Trophoblast cell (in vitro differentiated cells and primary cell): Measurements from ENCODE around the gene FAM78B.

Experiments used
- DNase-seq, 2 donors: peaks; one replicate each; pipeline ENCODE4 v3.0.0-alpha.2; 2016
- H2AFZ ChIP-seq: 2 replicates; pipeline ENCODE4 v1.6.1; 2013; ENCODE audit warnings: low read length, moderate library complexity, mild to moderate bottlenecking; ENCODE audit not compliant: insufficient read depth, poor library complexity
- H2AK5ac ChIP-seq: 2 replicates; pipeline ENCODE4 v1.6.1; 2013; ENCODE audit warnings: mild to moderate bottlenecking, low read length
- H2BK120ac ChIP-seq: 2 replicates; pipeline ENCODE4 v1.6.1; 2013; ENCODE audit warnings: low read length, mild to moderate bottlenecking, moderate library complexity; ENCODE audit not compliant: insufficient read depth, poor library complexity
- H2BK12ac ChIP-seq: 2 replicates; pipeline ENCODE4 v1.6.1; 2013; ENCODE audit warnings: mild to moderate bottlenecking, low read length, moderate library complexity
- H2BK5ac ChIP-seq: 2 replicates; pipeline ENCODE4 v1.6.1; 2013; ENCODE audit warnings: low read length, low read depth, moderate library complexity, mild to moderate bottlenecking; ENCODE audit not compliant: poor library complexity
- H3K14ac ChIP-seq: 2 replicates; pipeline ENCODE4 v1.6.1; 2013; ENCODE audit warnings: mild to moderate bottlenecking, low read length
- H3K18ac ChIP-seq: 2 replicates; pipeline ENCODE4 v1.6.1; 2013; ENCODE audit warnings: mild to moderate bottlenecking, low read length
- H3K23ac ChIP-seq: 2 replicates; pipeline ENCODE4 v1.6.1; 2013; ENCODE audit warnings: low read length
- H3K27ac ChIP-seq: 2 replicates; pipeline ENCODE4 v1.5.1; 2013; ENCODE audit warnings: low read depth, mild to moderate bottlenecking, inconsistent platforms, low read length, moderate library complexity
- H3K27me3 ChIP-seq: 2 replicates; pipeline ENCODE4 v1.6.1; 2013; ENCODE audit warnings: inconsistent platforms, mild to moderate bottlenecking, low read length, moderate library complexity; ENCODE audit not compliant: insufficient read depth
- H3K36me3 ChIP-seq, 2 experiments: 1 replicate in 1 of 2; 2 replicates in 1 of 2; pipeline ENCODE4 v1.6.1; 2013; ENCODE audit warnings: low read length in 2 of 2, mild to moderate bottlenecking in 2 of 2, moderate library complexity in 1 of 2; ENCODE audit not compliant: insufficient read depth in 2 of 2, control insufficient read depth in 1 of 2
- H3K4ac ChIP-seq: 2 replicates; pipeline ENCODE4 v1.6.1; 2013; ENCODE audit warnings: low read depth, mild to moderate bottlenecking, low read length, moderate library complexity
- H3K4me1 ChIP-seq, 2 experiments: 1 replicate in 1 of 2; 2 replicates in 1 of 2; pipeline ENCODE4 v1.6.1; 2013; ENCODE audit warnings: low read length in 2 of 2, mild to moderate bottlenecking in 2 of 2, moderate library complexity in 1 of 2; ENCODE audit not compliant: insufficient read depth in 2 of 2, control insufficient read depth in 1 of 2
- H3K4me2 ChIP-seq: 2 replicates; pipeline ENCODE4 v1.6.1; 2013; ENCODE audit warnings: inconsistent platforms, mild to moderate bottlenecking, low read length, moderate library complexity
- H3K4me3 ChIP-seq: 2 replicates; pipeline ENCODE4 v1.5.1; 2013; ENCODE audit warnings: mild to moderate bottlenecking, low read depth, low read length, inconsistent platforms
- H3K79me1 ChIP-seq: one replicate; pipeline ENCODE4 v1.6.1; 2013; ENCODE audit warnings: low read length
- H3K79me2 ChIP-seq: 2 replicates; pipeline ENCODE4 v1.6.1; 2013; ENCODE audit warnings: low read length, mild to moderate bottlenecking; ENCODE audit not compliant: control insufficient read depth, insufficient read depth, poor library complexity
- H3K9ac ChIP-seq: 2 replicates; pipeline ENCODE4 v1.6.1; 2013; ENCODE audit warnings: mild to moderate bottlenecking, low read length
- H3K9me3 ChIP-seq: 2 replicates; pipeline ENCODE4 v1.6.1; 2013; ENCODE audit warnings: low read depth, mild to moderate bottlenecking, control low read depth, inconsistent platforms, low read length; ENCODE audit not compliant: insufficient read depth
- H4K12ac ChIP-seq: 2 replicates; pipeline ENCODE4 v1.6.1; 2013; ENCODE audit warnings: low read depth, mild to moderate bottlenecking, low read length, moderate library complexity
- H4K8ac ChIP-seq: 2 replicates; pipeline ENCODE4 v1.6.1; 2013; ENCODE audit warnings: low read depth, mild to moderate bottlenecking, low read length, moderate library complexity
- H4K91ac ChIP-seq: one replicate; pipeline ENCODE4 v1.6.1; 2013; ENCODE audit warnings: low read depth, mild to moderate bottlenecking, low read length, moderate library complexity
- WGBS: extraction: QIAGEN DNeasy Blood & Tissue Kit; methylation state at CpG from one replicate; pipeline ENCODE4 v1.1.7; 2013; ENCODE audit warnings: missing lambda C conversion rate; ENCODE audit not compliant: insufficient read length, insufficient coverage; ENCODE audit errors: extremely low coverage; 5-methylcytosine and 5-hydroxymethylcytosine counted together

The FAM78B gene

DNA sequence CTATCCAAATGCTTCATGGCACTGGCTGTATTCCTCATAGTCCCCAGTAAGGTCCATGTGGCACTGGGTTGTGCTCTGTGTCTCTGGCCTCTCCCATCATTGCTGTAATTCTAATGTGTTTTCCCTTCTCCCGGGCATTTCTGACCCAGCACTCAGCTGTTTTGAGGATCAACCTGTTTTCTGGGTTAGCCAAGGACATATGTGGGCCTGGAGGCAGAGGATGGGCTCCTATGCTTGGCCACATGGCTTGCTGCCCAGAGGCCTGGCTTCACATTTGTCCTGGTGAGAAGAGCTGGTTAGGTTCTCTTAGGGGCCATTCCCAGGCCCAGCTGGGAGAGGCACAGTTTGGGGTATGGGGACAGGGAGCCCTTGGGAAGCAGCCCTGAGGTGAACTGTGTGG lies 103.1 kb downstream of the FAM78B start:
- H2BK120ac ChIP-seq = no peak overlapping the region
- H4K8ac ChIP-seq = no peak overlapping the region
- no peaks in the 10 kb centered on the region for H3K4me1 ChIP-seq
- H3K27me3 ChIP-seq = no peaks in the 10 kb centered on the region
- no peaks in the 10 kb centered on the region for H3K79me2 ChIP-seq
- no peak overlapping the region for H3K4me2 ChIP-seq
- H2AFZ ChIP-seq = no peak overlapping the region
- no peak overlapping the region for H3K4ac ChIP-seq
- no peak overlapping the region for H3K14ac ChIP-seq
- H4K91ac ChIP-seq = no peak overlapping the region
- WGBS = no CpG with 5 or more reads among the region's 1 CpG
- H3K4me3 ChIP-seq = no peak overlapping the region
- no peak overlapping the region for H4K12ac ChIP-seq
- no peak overlapping the region for H2BK12ac ChIP-seq
- no peaks in the 10 kb centered on the region for H3K36me3 ChIP-seq
- no peak overlapping the region for H3K23ac ChIP-seq
- H2BK5ac ChIP-seq = no peak overlapping the region
- H3K9me3 ChIP-seq = no peaks in the 10 kb centered on the region
- H3K18ac ChIP-seq = no peak overlapping the region
- H2AK5ac ChIP-seq = no peak overlapping the region
- H3K9ac ChIP-seq = no peak overlapping the region
- no peak overlapping the region for H3K27ac ChIP-seq
- no peak for DNase-seq
- no peaks in the 10 kb centered on the region for H3K79me1 ChIP-seq

DNA sequence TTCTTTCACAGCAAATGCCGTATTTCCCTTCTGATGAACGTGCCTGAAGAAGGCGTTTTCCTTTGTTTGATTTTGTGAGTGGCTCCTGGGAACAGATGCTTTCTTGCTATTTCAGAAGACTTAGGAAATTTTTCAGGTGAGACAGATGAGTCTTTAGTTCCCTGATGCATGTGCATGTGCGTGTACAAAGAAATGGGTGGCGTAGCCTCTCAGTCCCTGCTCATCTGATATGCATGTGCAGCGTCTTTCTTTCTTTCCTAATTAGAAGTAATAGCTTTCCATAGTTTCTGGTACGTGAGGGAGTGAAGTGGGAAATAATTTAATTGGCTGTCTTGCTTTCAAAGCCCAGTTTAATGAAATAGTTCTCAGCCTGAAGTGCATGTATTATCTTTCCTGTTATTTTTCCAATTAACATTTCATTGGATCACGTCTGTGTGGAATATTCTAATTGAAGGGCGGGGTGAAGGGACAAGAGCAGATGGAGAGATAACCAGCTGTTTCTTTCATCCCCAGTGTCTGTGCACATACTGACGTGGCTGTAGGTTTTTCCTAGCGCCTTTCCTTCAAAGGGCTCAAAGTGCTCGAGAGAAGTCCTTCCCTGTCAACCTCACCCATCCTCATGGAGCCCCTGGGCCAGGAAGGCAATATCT lies 104.3 kb downstream of the FAM78B start:
- H3K9ac ChIP-seq = no peak overlapping the region
- peak overlapping the region; percentile 63 for H3K23ac ChIP-seq
- no peak overlapping the region for H3K4ac ChIP-seq
- no peak overlapping the region for H4K8ac ChIP-seq
- no peak for DNase-seq
- H4K12ac ChIP-seq = no peak overlapping the region
- no CpG with 5 or more reads among the region's 12 CpGs for WGBS
- H3K27ac ChIP-seq = no peak overlapping the region
- no peaks in the 10 kb centered on the region for H3K4me1 ChIP-seq
- no peak overlapping the region for H2BK12ac ChIP-seq
- H2AFZ ChIP-seq = no peak overlapping the region
- no peak overlapping the region for H3K4me3 ChIP-seq
- no peak overlapping the region for H2BK5ac ChIP-seq
- no peak overlapping the region for H3K18ac ChIP-seq
- no peak overlapping the region for H4K91ac ChIP-seq
- no peak overlapping the region for H2BK120ac ChIP-seq
- no peaks in the 10 kb centered on the region for H3K79me1 ChIP-seq
- H3K14ac ChIP-seq = no peak overlapping the region
- no peaks in the 10 kb centered on the region for H3K27me3 ChIP-seq
- no peak overlapping the region for H3K4me2 ChIP-seq
- H3K9me3 ChIP-seq = no peaks in the 10 kb centered on the region
- no peak overlapping the region for H2AK5ac ChIP-seq
- H3K79me2 ChIP-seq = no peaks in the 10 kb centered on the region
- no peaks in the 10 kb centered on the region for H3K36me3 ChIP-seq

GRCh38 chr1:166057650-166058049 lies 109.2 kb downstream of the FAM78B start:
- no peaks in the 10 kb centered on the region for H3K4me1 ChIP-seq
- no peak overlapping the region for H4K8ac ChIP-seq
- no peak overlapping the region for H3K18ac ChIP-seq
- no peak overlapping the region for H3K4ac ChIP-seq
- no CpG with 5 or more reads among the region's 5 CpGs for WGBS
- H3K27me3 ChIP-seq = no peaks in the 10 kb centered on the region
- no peak overlapping the region for H4K12ac ChIP-seq
- DNase-seq = no peak
- no peak overlapping the region for H2BK5ac ChIP-seq
- no peak overlapping the region for H2BK12ac ChIP-seq
- H2BK120ac ChIP-seq = no peak overlapping the region
- H2AK5ac ChIP-seq = no peak overlapping the region
- no peak overlapping the region for H3K4me3 ChIP-seq
- H3K27ac ChIP-seq = no peak overlapping the region
- no peak overlapping the region for H4K91ac ChIP-seq
- H2AFZ ChIP-seq = no peak overlapping the region
- no peak overlapping the region for H3K23ac ChIP-seq
- H3K9me3 ChIP-seq = no peaks in the 10 kb centered on the region
- H3K36me3 ChIP-seq = no peaks in the 10 kb centered on the region
- no peak overlapping the region for H3K9ac ChIP-seq
- H3K79me2 ChIP-seq = no peaks in the 10 kb centered on the region
- H3K4me2 ChIP-seq = no peak overlapping the region
- H3K79me1 ChIP-seq = no peaks in the 10 kb centered on the region
- H3K14ac ChIP-seq = no peak overlapping the region

- Histone ChIP-seq H2BK120ac (no peak overlapping the region), H3K4me1 (no peaks in the 10 kb centered on the region), H3K9ac (no peak overlapping the region), H3K4me3 (no peak overlapping the region), H4K91ac (no peak overlapping the region), H3K36me3 (no peaks in the 10 kb centered on the region), H3K4ac (no peak overlapping the region), H4K12ac (no peak overlapping the region), H3K27me3 (no peaks in the 10 kb centered on the region), H2BK5ac (no peak overlapping the region), H2AFZ (no peak overlapping the region), H3K23ac (no peak overlapping the region), H2BK12ac (no peak overlapping the region), H3K79me1 (no peaks in the 10 kb centered on the region), H3K4me2 (no peak overlapping the region), H3K18ac (no peak overlapping the region), H3K14ac (no peak overlapping the region), H4K8ac (no peak overlapping the region), H3K9me3 (no peaks in the 10 kb centered on the region), H3K79me2 (no peaks in the 10 kb centered on the region), H2AK5ac (no peak overlapping the region), H3K27ac (no peak overlapping the region)
- WGBS = no CpG with 5 or more reads among the region's 3 CpGs
- DNase-seq = no peak
Measured at GRCh38 chr1:166053395-166053794, 113.4 kb downstream of the FAM78B start.
